ENCODE results near the gene AVPR2. TPM values are rescaled to one million over a fixed set of nuclear protein-coding genes. Genes with fewer than 3 reads are reported as not detected.

AVPR2 gene
- total RNA-seq, 4 donors from 2014 or later = 2.1 to 9.3 (median 5.7) TPM

GRCh38 chrX:153865321-153865580 lies 39.2 kb upstream of the AVPR2 start:
- H3K4me1 ChIP-seq = no peaks in the 10 kb centered on the region
- H3K4me3 ChIP-seq = no peak overlapping the region
- H3K27me3 ChIP-seq = peaks cover 0 to 24% of the 10 kb centered on the region in 2 donors
- TF ChIP-seq CTCF (IDR thresholded peaks at IDR 0.05) (no peak), EP300 (IDR thresholded peaks at IDR 0.05) (no peak), POLR2A (IDR thresholded peaks at IDR 0.05) (no peak)
- H3K27ac ChIP-seq = no peak overlapping the region
- H3K9me3 ChIP-seq = no peaks in the 10 kb centered on the region
- 91 to 96% methylated on average over 4 to 10 of the region's 11 CpGs for WGBS, 2 donors
- no peak for DNase-seq (ENCODE audit: low spot score in 2 of 2)
- H3K36me3 ChIP-seq = no peaks in the 10 kb centered on the region

- Histone ChIP-seq H3K27ac (no peak overlapping the region), H3K27me3 (peaks cover 0 to 25% of the 10 kb centered on the region in 2 donors), H3K9me3 (no peaks in the 10 kb centered on the region), H3K4me1 (no peaks in the 10 kb centered on the region), H3K36me3 (no peaks in the 10 kb centered on the region), H3K4me3 (no peak overlapping the region)
- 90 to 95% methylated on average over 4 to 9 of the region's 9 CpGs for WGBS, 2 donors
- no peak for DNase-seq (ENCODE audit: low spot score in 2 of 2)
- no peak for TF ChIP-seq EP300 (IDR thresholded peaks at IDR 0.05)
These were observed 38.8 kb upstream of the AVPR2 start for GRCh38 chrX:153865685-153866084.

GRCh38 chrX:153866302-153867019 lies 38.0 kb upstream of the AVPR2 start:
- WGBS, 2 donors = 73 to 83% methylated on average over 11 to 22 of the region's 22 CpGs
- H3K27ac ChIP-seq = no peak overlapping the region
- H3K4me1 ChIP-seq = no peaks in the 10 kb centered on the region
- peaks cover 0 to 32% of the 10 kb centered on the region in 2 donors for H3K27me3 ChIP-seq
- no peak for DNase-seq (ENCODE audit: low spot score in 2 of 2)
- TF ChIP-seq EP300 (IDR thresholded peaks at IDR 0.05) (no peak), CTCF (IDR thresholded peaks at IDR 0.05) (no peak), POLR2A (IDR thresholded peaks at IDR 0.05) (no peak)
- H3K36me3 ChIP-seq = no peaks in the 10 kb centered on the region
- no peak overlapping the region for H3K4me3 ChIP-seq
- no peaks in the 10 kb centered on the region for H3K9me3 ChIP-seq

GRCh38 chrX:153867139-153867538 lies 37.3 kb upstream of the AVPR2 start:
- H3K4me1 ChIP-seq = no peaks in the 10 kb centered on the region
- H3K27me3 ChIP-seq = peaks cover 0 to 39% of the 10 kb centered on the region in 2 donors
- H3K27ac ChIP-seq = no peak overlapping the region
- H3K4me3 ChIP-seq = no peak overlapping the region
- no peak for DNase-seq (ENCODE audit: low spot score in 2 of 2)
- H3K36me3 ChIP-seq = no peaks in the 10 kb centered on the region
- TF ChIP-seq EP300 (IDR thresholded peaks at IDR 0.05) (no peak), POLR2A (IDR thresholded peaks at IDR 0.05) (no peak), CTCF (IDR thresholded peaks at IDR 0.05) (no peak)
- 36 to 75% methylated on average over 2 to 9 of the region's 9 CpGs for WGBS, 2 donors
- no peaks in the 10 kb centered on the region for H3K9me3 ChIP-seq

- H3K9me3 ChIP-seq = no peaks in the 10 kb centered on the region
- no peak overlapping the region for H3K27ac ChIP-seq
- no peaks in the 10 kb centered on the region for H3K36me3 ChIP-seq
- WGBS, 2 donors = 73 to 84% methylated on average over 2 to 13 of the region's 13 CpGs
- H3K27me3 ChIP-seq = peaks cover 0 to 38% of the 10 kb centered on the region in 2 donors
- no peaks in the 10 kb centered on the region for H3K4me1 ChIP-seq
- TF ChIP-seq EP300 (IDR thresholded peaks at IDR 0.05) = no peak
- TF ChIP-seq CTCF (IDR thresholded peaks at IDR 0.05) = no peak
- TF ChIP-seq POLR2A (IDR thresholded peaks at IDR 0.05) = no peak
- no peak overlapping the region for H3K4me3 ChIP-seq
- no peak for DNase-seq (ENCODE audit: low spot score in 2 of 2)
These were observed 36.8 kb upstream of the AVPR2 start for GRCh38 chrX:153867671-153868070.
